Measurements from ENCODE around the gene GNLY.

DNA sequence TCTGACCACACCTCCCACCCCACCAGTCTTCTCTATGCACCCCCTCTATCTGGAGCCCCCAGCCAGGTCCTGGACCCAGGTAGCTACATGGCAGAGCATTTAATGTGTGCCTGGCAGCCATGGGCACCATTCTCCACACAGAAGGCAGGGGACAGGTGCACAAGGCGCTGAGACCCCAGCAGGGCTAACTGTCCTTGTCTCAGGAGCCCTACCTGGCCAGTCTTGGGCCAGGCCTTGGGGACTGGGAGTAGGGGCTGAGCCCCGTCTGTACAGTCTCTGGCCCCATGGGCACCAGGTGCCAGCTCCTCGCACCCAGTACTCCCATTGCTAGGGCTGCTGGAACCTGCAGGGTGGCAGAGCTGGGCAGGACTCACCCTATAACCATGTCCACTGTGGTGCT, 2.9 kb downstream of the GNLY start:
- TF ChIP-seq, protein P1, sequence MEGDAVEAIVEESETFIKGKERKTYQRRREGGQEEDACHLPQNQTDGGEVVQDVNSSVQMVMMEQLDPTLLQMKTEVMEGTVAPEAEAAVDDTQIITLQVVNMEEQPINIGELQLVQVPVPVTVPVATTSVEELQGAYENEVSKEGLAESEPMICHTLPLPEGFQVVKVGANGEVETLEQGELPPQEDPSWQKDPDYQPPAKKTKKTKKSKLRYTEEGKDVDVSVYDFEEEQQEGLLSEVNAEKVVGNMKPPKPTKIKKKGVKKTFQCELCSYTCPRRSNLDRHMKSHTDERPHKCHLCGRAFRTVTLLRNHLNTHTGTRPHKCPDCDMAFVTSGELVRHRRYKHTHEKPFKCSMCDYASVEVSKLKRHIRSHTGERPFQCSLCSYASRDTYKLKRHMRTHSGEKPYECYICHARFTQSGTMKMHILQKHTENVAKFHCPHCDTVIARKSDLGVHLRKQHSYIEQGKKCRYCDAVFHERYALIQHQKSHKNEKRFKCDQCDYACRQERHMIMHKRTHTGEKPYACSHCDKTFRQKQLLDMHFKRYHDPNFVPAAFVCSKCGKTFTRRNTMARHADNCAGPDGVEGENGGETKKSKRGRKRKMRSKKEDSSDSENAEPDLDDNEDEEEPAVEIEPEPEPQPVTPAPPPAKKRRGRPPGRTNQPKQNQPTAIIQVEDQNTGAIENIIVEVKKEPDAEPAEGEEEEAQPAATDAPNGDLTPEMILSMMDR (IDR thresholded peaks at IDR 0.05): no peak
- no peak for TF ChIP-seq POLR2A (IDR thresholded peaks at IDR 0.05)

All from Peyer's patch (tissue), 4 donors.